ENCODE measurements around the gene C1GALT1. TPM values are rescaled to one million over a fixed set of nuclear protein-coding genes. Genes with fewer than 3 reads are reported as not detected.
A peak's percentile ranks its signal among the peaks of the same experiment; 100 is the strongest.

C1GALT1 gene
- polyA plus RNA-seq, 1 donor (not counting 4 experiments of a cell fraction or from before 2014, with no cell fraction given) = 44.3 TPM

DNA sequence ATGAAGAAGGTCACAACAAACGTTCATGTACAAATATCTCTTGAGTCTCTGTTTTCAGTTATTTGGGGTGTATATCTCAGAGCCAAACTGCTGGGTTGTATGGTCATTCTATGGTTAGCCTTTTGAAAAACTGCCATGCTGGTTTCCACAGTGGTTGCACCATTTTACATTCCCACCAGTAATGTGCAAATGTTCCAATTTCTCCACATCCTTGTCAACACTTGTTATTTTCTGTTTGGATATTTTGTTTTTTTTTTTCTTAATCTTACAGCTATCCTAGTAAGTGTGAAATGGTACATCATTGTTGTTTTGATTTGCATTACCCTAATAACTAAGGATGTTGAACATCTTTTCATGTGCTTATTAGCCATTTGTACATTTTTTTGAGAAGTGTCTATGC lies 13.0 kb upstream of the C1GALT1 start:
- Histone ChIP-seq H2AFZ (ENCODE audit: control insufficient read depth, low read length) (no peak overlapping the region), H3K4me1 (ENCODE audit: control insufficient read depth, extremely low read depth, insufficient read depth, low read length) (peaks cover 5% of the 10 kb centered on the region), H3K79me2 (ENCODE audit: control insufficient read depth, insufficient read depth, low read length) (no peaks in the 10 kb centered on the region), H3K9me3 (ENCODE audit: control insufficient read depth, low read depth, low read length) (peaks cover 2% of the 10 kb centered on the region), H3K36me3 (ENCODE audit: control insufficient read depth in 2 of 2, extremely low read depth in 1 of 2, insufficient read depth in 2 of 2, low read length in 2 of 2) (peaks cover 0 to 1% of the 10 kb centered on the region in 2 experiments), H3K4me3 (ENCODE audit: control insufficient read depth in 2 of 3, extremely low read depth in 1 of 3, insufficient read depth in 2 of 3, low read depth in 1 of 3, low read length in 3 of 3) (no peak overlapping the region), H4K20me1 (ENCODE audit: control insufficient read depth, extremely low read depth, insufficient read depth, low read length) (no peaks in the 10 kb centered on the region), H3K9me1 (ENCODE audit: control insufficient read depth, extremely low read depth, insufficient read depth, low read length) (no peaks in the 10 kb centered on the region), H3K9ac (ENCODE audit: control insufficient read depth, extremely low read depth, insufficient read depth, low read length) (no peak overlapping the region), H3K27ac (ENCODE audit: control insufficient read depth, insufficient read depth, low read length) (no peak overlapping the region), H3K4me2 (ENCODE audit: control insufficient read depth, extremely low read depth, insufficient read depth, low read depth, low read length) (no peak overlapping the region), H3K27me3 (ENCODE audit: control insufficient read depth, extremely low read depth, insufficient read depth, low read length) (no peaks in the 10 kb centered on the region)
- TF ChIP-seq, protein P1, sequence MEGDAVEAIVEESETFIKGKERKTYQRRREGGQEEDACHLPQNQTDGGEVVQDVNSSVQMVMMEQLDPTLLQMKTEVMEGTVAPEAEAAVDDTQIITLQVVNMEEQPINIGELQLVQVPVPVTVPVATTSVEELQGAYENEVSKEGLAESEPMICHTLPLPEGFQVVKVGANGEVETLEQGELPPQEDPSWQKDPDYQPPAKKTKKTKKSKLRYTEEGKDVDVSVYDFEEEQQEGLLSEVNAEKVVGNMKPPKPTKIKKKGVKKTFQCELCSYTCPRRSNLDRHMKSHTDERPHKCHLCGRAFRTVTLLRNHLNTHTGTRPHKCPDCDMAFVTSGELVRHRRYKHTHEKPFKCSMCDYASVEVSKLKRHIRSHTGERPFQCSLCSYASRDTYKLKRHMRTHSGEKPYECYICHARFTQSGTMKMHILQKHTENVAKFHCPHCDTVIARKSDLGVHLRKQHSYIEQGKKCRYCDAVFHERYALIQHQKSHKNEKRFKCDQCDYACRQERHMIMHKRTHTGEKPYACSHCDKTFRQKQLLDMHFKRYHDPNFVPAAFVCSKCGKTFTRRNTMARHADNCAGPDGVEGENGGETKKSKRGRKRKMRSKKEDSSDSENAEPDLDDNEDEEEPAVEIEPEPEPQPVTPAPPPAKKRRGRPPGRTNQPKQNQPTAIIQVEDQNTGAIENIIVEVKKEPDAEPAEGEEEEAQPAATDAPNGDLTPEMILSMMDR (optimal IDR thresholded peaks at IDR 0.05 in 1 of 3, IDR thresholded peaks at IDR 0.05 in 1 of 3, conservative IDR thresholded peaks at IDR 0.05 in 1 of 3; ENCODE audit: extremely low read depth in 1 of 3, insufficient read depth in 2 of 3, low read length in 3 of 3) = no peak
- no peak for TF ChIP-seq EZH2 (IDR thresholded peaks at IDR 0.05; ENCODE audit: low read length)
- dilution Hi-C loops (cut with MboI; ENCODE audit: extremely low pct_ligation_motif_present, low sequenced_read_pairs) = no loop called here
- FAIRE-seq = no peak
- DNase-seq (ENCODE audit: low read depth, low spot score) = no peak

DNA sequence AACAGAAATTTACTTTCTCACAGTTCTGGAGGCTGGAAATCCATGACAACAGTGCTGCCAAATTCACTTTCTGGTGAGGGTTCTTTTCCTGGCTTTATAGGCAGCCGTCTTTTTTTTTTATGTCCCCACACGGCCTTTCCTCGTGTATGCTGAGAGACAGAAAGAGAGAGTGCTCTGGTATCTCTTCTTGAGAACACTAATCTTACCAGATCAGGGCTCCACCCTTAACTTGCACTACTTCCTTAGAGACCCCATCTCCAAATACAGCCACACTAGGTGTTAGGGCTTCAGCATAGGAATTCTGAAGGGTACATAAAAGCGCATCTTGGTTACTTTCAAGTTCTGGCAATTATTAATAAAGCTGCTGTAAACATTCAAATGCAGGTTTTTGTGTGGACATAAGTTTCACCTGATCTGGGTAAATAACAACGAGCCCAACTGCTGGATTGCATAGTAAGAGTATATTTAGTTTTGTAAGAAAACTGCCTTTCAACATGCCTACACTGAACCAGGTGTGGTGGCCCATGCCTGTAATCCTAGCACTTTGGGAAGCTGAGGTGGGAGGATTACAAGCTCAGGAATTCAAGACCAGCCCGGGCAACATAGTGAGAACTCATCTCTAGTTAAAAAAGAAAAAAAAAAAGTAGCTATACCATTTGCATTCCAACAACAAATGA lies 8.2 kb upstream of the C1GALT1 start:
- H3K27me3 ChIP-seq (ENCODE audit: control insufficient read depth, extremely low read depth, insufficient read depth, low read length) = no peaks in the 10 kb centered on the region
- peak overlapping the region; percentile 13 for H3K9ac ChIP-seq (ENCODE audit: control insufficient read depth, extremely low read depth, insufficient read depth, low read length)
- no peak overlapping the region for H2AFZ ChIP-seq (ENCODE audit: control insufficient read depth, low read length)
- H3K4me3 ChIP-seq (ENCODE audit: control insufficient read depth in 2 of 3, extremely low read depth in 1 of 3, insufficient read depth in 2 of 3, low read depth in 1 of 3, low read length in 3 of 3) = no peak overlapping the region
- dilution Hi-C loops (cut with MboI; ENCODE audit: extremely low pct_ligation_motif_present, low sequenced_read_pairs) = no loop called here
- H3K9me3 ChIP-seq (ENCODE audit: control insufficient read depth, low read depth, low read length) = peaks cover 2% of the 10 kb centered on the region
- H3K4me2 ChIP-seq (ENCODE audit: control insufficient read depth, extremely low read depth, insufficient read depth, low read depth, low read length) = peak overlapping the region; percentile 4
- no peaks in the 10 kb centered on the region for H3K79me2 ChIP-seq (ENCODE audit: control insufficient read depth, insufficient read depth, low read length)
- TF ChIP-seq, protein P1 (optimal IDR thresholded peaks at IDR 0.05 in 1 of 3, IDR thresholded peaks at IDR 0.05 in 1 of 3, conservative IDR thresholded peaks at IDR 0.05 in 1 of 3; ENCODE audit: extremely low read depth in 1 of 3, insufficient read depth in 2 of 3, low read length in 3 of 3) = no peak
- no peak for TF ChIP-seq EZH2 (IDR thresholded peaks at IDR 0.05; ENCODE audit: low read length)
- H3K9me1 ChIP-seq (ENCODE audit: control insufficient read depth, extremely low read depth, insufficient read depth, low read length) = no peaks in the 10 kb centered on the region
- H3K4me1 ChIP-seq (ENCODE audit: control insufficient read depth, extremely low read depth, insufficient read depth, low read length) = peaks cover 50% of the 10 kb centered on the region
- peak overlapping the region; percentile 99 for H3K27ac ChIP-seq (ENCODE audit: control insufficient read depth, insufficient read depth, low read length)
- H3K36me3 ChIP-seq (ENCODE audit: control insufficient read depth in 2 of 2, extremely low read depth in 1 of 2, insufficient read depth in 2 of 2, low read length in 2 of 2) = peaks cover 0 to 1% of the 10 kb centered on the region in 2 experiments
- FAIRE-seq (peak; percentile 87), DNase-seq (ENCODE audit: low read depth, low spot score) (no peak)
- H4K20me1 ChIP-seq (ENCODE audit: control insufficient read depth, extremely low read depth, insufficient read depth, low read length) = no peaks in the 10 kb centered on the region

All from keratinocyte (primary cell).